IPS-18c (cell line): ENCODE measurements around the gene STK11.
A peak's percentile ranks its signal among the peaks of the same experiment; 100 is the strongest.

ENCODE experiments used
- H3K4me3 ChIP-seq: 2 replicates; pipeline ENCODE4 v1.7.0; 2013; ENCODE audit warnings: low read depth, mild to moderate bottlenecking, low read length, moderate library complexity; ENCODE audit not compliant: insufficient read depth
- H3K9me3 ChIP-seq: one replicate; pipeline ENCODE4 v1.6.1; 2013; ENCODE audit warnings: mild to moderate bottlenecking, low read length, moderate library complexity; ENCODE audit not compliant: control insufficient read depth, insufficient read depth

STK11 gene

GRCh38 chr19:1260749-1261537, 55.4 kb downstream of the STK11 start:
- H3K9me3 ChIP-seq, result peaks cover 4% of the 10 kb centered on the region
- peak overlapping the region; percentile 86 for H3K4me3 ChIP-seq

GRCh38 chr19:1261538-1261797, 55.9 kb downstream of the STK11 start:
- Histone ChIP-seq H3K4me3 (peak overlapping the region; percentile 86), H3K9me3 (peaks cover 4% of the 10 kb centered on the region)

DNA sequence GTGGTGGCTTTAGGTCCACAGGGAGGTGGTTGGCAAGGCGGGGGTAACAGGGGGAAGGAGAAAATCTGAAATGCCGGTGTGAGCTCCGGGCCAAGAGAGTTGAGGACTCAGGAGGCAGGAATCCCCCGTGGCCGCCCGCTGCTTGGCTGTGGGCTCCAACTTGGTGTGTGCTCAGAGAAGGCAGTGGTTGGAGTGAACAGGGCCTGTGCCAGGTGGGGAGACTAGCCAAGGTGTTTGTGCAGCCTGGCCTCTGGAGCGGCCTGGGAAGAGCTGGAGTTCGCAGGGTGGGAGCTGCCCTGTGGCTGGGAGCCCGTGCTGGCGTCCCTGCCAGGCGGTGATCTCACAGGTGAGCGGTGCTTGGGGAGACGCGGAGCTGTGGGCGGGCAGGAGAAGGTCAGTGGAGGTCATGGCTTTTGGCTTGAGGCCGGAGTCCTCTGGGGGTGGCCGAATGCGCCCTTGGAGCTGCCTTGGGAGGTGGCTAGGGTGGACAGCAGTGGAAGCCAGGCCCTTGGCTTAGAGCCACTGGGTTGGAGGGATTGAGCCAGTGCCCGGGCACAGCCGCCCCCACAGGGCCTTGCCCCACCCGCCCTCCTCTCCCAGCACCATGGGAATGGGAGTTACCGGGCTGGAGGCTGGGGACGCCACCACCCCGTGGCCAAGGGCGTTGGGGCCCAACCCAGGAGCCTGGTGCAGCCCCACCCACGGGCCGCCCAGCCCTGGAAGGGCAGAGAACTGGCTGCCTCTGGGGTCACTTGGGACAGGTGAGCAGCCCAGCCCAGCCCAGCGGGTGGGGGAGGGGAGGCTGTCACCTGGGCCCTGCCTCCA, 56.4 kb downstream of the STK11 start:
- Histone ChIP-seq H3K9me3 (peaks cover 4% of the 10 kb centered on the region), H3K4me3 (peak overlapping the region; percentile 86)

- Histone ChIP-seq H3K4me3 (peak overlapping the region; percentile 86), H3K9me3 (peaks cover 2% of the 10 kb centered on the region)
These were observed 57.1 kb downstream of the STK11 start for GRCh38 chr19:1262623-1263123.

GRCh38 chr19:1263188-1263587, 57.6 kb downstream of the STK11 start:
- Histone ChIP-seq H3K4me3 (no peak overlapping the region), H3K9me3 (peaks cover 2% of the 10 kb centered on the region)

GRCh38 chr19:1264801-1265614, 59.4 kb downstream of the STK11 start:
- Histone ChIP-seq H3K9me3 (no peaks in the 10 kb centered on the region), H3K4me3 (peak overlapping the region; percentile 51; the same call in 1 of the 2 replicates)

GRCh38 chr19:1265615-1266128, 60.1 kb downstream of the STK11 start:
- peak overlapping the region; percentile 51 for H3K4me3 ChIP-seq
- no peaks in the 10 kb centered on the region for H3K9me3 ChIP-seq

- H3K4me3 ChIP-seq, result peak overlapping the region; percentile 51
- no peaks in the 10 kb centered on the region for H3K9me3 ChIP-seq
These were observed 60.7 kb downstream of the STK11 start for GRCh38 chr19:1266129-1266915.

DNA sequence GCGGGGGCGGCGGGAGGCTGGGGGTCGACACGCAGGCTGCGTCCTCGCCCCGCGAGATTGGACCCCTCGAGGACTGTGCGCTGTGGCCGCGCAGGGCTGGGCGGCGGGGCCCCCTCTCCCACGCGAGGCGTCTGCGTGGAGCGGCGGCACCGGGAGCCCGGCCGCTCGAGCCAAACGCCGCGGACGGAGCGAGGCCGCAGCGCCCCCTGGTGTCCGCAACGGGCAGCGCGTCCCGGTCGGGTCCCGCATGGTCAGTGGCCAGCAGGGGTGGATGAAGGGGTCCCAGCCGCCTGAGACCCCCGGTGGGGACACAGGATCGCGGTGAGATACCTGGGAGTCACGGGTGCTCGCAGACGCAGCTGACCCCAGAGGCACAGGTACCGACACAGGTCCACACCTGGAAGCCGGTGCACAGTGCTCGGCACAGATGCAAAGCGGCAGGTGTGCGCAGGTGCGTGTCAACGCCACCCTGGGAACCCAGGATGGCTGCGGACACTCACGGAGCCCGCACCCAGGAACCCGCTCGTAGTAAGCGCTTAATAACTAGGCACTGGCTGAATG, 61.4 kb downstream of the STK11 start:
- Histone ChIP-seq H3K9me3 (no peaks in the 10 kb centered on the region), H3K4me3 (peak overlapping the region; percentile 51)

GRCh38 chr19:1267477-1268225, 62.1 kb downstream of the STK11 start:
- H3K9me3 ChIP-seq, result no peaks in the 10 kb centered on the region
- peak overlapping the region; percentile 51 for H3K4me3 ChIP-seq

- Histone ChIP-seq H3K9me3 (no peaks in the 10 kb centered on the region), H3K4me3 (peak overlapping the region; percentile 31)
These were observed 62.9 kb downstream of the STK11 start for GRCh38 chr19:1268226-1269064.

- Histone ChIP-seq H3K9me3 (no peaks in the 10 kb centered on the region), H3K4me3 (peak within 1 kb of the TSS; percentile 84)
These were observed 63.5 kb downstream of the STK11 start, which contains the start of gene CIRBP for GRCh38 chr19:1269065-1269477. CIRBP (plus strand) TSS chr19:1269332; CDS start chr19:1270934, 1,602 bp downstream.

- H3K9me3 ChIP-seq, result no peaks in the 10 kb centered on the region
- H3K4me3 ChIP-seq, result peak overlapping the region; percentile 84
These were observed 64.1 kb downstream of the STK11 start for GRCh38 chr19:1269478-1270212.

- peak overlapping the region; percentile 84 for H3K4me3 ChIP-seq
These were observed 64.8 kb downstream of the STK11 start for GRCh38 chr19:1270213-1270853.

More at GRCh38 chr19:1270213-1270853, 64.8 kb downstream of the STK11 start:
- H3K9me3 ChIP-seq, result no peaks in the 10 kb centered on the region
